ENCODE data around the gene TUBA1B.
A peak's percentile ranks its signal among the peaks of the same experiment; 100 is the strongest.

The TUBA1B gene

DNA sequence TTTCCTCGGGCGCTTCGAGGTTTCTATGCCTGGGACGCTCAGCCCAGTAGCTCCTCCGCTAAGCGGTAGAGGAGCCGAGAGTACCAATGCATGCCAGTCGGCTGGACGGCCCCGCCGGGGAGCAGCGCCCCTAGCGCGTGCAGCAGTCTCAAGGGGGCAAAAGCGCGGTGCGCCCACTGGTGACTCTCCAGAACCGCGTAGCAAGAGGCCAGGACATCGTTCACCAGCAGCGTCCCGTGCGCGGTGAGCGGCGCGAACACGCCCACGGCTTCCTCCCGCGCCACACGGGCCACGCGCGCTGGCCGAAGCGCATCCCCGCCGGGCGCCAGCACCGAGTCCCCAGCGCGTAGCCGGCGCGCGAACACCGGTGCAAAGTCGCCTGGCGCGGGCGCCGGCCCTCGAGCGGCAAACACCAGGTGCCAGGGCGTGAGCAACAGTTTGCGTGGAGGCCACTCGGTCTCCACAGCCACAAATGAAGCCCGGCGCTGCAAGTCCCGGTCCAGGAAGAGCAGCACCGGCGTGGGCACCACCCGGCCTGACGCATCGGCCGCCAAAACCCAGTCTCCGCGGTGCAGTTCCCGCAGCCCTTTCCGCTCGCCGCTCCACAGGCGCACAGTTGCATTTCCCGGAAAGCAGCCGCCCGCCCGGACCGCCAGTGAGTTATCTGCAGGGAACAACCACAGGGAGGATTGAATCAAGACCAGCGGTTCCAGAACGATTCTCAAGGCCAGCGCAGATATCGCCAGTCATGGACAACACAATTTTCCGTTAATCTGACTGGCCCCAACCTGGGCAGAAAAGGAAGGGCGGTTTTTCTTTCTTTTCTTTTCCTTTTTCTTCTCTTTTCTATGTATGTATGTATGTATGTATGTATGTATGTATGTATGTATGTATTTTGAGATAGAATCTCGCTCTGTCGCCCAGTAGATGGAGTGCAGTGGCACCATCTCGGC is 41.1 kb downstream of the TUBA1B start:
- DNase-seq = peak in 1 of 2 donors; percentile 30

DNA sequence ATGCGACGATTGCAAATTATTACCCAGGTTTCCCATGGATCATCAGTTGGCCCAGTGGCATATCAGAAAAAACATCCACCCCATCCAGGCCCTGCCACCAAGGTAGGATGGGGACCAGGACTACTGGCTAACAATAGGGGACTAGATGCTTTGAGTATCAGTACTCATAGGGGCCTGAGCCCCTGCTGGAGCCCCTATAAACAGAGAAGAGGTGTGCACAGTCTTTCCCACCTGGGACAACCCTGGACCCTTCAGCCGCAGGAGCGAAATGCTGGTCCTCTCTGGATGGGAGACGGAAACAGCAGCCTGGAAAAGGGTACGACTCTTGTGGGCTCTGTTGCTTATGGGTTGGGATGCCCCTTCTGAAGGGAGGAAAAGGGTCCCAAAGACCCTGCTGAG is 42.3 kb downstream of the TUBA1B start:
- DNase-seq = no peak

DNA sequence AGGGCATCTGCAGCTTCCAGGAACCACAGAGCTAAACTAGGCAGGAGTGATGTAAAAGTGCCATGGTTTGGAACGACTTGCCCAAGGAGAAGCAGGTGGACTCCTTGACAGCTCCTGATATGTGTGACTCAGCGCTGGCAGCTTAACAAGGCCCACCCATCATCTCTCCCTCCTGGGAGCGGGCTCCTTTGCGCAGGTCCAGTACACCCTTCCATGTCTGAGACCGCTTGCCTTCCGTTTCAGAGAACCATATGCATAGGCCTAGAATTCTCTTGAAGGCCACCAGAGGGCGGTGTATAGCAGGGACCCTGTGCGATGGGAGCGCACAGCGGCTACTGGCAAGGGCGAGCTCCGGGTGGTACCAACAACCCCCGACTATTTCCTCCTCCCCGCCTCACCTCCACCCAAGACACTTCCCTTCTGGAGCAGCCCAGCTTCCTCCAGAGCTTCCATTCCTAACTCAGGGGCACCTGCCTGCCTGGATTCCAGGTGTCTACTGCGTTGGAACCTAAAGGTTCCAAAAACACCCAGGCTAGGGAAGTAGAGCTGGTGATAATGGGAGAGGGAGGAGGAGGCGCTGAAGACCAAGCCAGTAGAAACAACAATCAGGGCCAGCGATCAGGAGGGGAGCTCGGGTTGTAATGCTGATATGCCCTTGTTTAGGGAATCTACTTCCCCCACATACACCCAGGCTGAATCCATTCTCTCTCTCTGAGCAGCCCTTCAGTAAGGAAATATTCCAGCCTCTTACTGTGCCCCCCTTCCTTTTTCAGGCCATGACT is 42.9 kb downstream of the TUBA1B start:
- peak; percentile 75 to 77 for DNase-seq

DNA sequence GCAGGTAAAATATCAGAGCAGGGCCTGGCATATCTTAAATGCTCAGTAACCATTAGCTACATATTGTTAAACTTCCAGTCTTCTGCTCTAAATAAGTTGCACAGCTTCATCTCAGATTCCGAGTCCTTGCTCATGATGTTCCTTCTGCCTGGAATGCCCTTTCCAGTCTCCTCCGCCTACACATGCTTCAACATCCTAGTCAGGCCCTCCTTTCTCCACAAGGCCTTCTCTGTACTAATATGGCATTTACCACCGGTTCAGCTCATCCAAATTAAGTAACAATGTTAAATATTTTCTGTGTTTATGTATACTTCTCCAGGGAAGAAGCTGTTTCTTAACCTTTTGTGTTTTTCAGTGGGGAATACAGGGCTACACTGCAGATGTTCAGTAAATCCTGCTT is 45.1 kb downstream of the TUBA1B start:
- no peak for DNase-seq

DNA sequence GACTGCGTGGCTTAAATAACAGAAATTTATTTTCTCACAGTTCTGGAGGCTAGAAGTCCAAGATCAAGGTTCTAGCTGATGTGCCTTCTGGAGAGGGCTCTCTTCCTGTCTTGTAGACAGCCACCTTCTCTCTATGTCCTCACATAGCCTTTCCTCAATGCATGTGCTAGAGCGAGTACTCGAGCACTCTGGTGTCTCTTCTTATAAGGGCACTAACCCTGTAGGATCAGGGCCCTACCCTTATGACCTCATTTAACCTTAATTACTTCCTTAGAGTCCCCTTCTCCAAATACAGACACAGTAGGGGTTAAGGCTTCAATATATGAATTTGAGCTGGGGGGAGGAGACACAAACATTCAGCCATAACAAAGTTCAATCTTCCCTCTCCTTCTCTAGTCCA is 46.8 kb downstream of the TUBA1B start:
- DNase-seq = no peak

DNA sequence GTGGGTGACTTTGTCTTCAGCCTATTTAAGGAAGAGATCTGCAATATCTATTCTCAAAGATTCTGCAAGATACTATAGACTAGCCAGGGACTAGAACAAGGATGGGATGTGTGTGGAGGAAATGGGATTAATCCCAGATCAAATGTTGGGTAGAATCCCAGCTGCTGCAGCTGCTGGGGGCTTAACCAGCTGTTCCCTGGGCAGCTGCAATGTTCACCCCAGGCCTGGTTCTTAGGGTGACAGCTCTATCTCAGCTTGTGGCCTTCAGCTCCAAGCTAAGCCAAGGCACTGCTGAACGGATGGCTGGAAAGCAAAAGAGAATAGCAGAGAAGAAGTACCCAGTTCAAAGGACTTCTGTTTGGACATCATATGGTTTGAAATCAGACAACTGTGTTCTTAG is 51.4 kb downstream of the TUBA1B start:
- no peak for DNase-seq
